ENCODE measurements around the gene TKT.

DNA sequence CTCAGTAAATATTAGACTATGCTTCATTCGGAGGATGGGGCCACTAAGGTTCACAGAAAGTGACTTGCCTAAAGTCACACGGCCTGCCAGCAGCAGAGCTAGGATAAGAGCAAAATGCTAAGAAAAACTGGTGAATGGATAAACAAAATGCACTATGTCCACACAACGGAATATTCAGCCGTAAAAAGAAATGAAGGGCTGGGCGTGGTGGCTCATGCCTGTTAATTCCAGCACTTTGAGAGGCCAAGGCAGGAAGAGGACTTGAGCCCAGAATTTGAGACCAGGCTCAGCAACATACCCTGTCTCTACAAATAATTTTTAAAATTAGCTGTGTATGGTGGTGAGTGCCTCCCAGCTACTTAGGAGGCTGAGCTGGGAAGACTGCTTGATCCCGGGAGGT is 7.7 kb downstream of the TKT start:
- TF ChIP-seq CTCF (IDR thresholded peaks at IDR 0.05) = no peak
- TF ChIP-seq POLR2A (IDR thresholded peaks at IDR 0.05) = no peak
- no peak for TF ChIP-seq EP300 (IDR thresholded peaks at IDR 0.05)

Data from ovary (tissue), 3 donors.